SU-DHL-6 (cell line): ENCODE measurements around the gene SPRY2.
"Not testable (repeated sequence)": the region's sequence is repeated elsewhere in the genome, so short reads cannot be mapped to it uniquely, and the experiment has no call there.

Experiments
- H2AFZ ChIP-seq: fragments of 200-600 bp; sonication (generic); 2 replicates; pipeline ENCODE4 v1.6.1; 2014; ENCODE audit warnings: low read depth, mild to moderate bottlenecking, moderate library complexity, mixed read lengths, antibody characterized with exemption, low read length; ENCODE audit not compliant: severe bottlenecking
- H3F3A ChIP-seq: fragments of 200-600 bp; shearing (Covaris generic); 2 replicates; pipeline ENCODE4 v1.6.0; 2016; ENCODE audit warnings: antibody characterized with exemption, mild to moderate bottlenecking; ENCODE audit not compliant: insufficient read depth
- H3K27ac ChIP-seq: fragments of 200-600 bp; sonication (generic); 2 replicates; pipeline ENCODE4 v1.5.1; 2016; ENCODE audit warnings: low read depth, mild to moderate bottlenecking, low read length, moderate library complexity, mixed read lengths
- H3K27me3 ChIP-seq: fragments of 200-600 bp; sonication (generic), shearing (Covaris generic); 2 replicates; pipeline ENCODE4 v1.6.0; 2014; ENCODE audit warnings: mild to moderate bottlenecking, low read length
- H3K36me3 ChIP-seq: fragments of 200-600 bp; sonication (generic); 2 replicates; pipeline ENCODE4 v1.6.1; 2014; ENCODE audit warnings: mild to moderate bottlenecking, low read length, mixed read lengths
- H3K4me2 ChIP-seq: fragments of 300-600, 200-600 bp; shearing (Covaris generic), sonication (generic); 2 replicates; pipeline ENCODE4 v1.6.0; 2014; ENCODE audit warnings: low read length, low read depth, mild to moderate bottlenecking; ENCODE audit not compliant: poor library complexity, severe bottlenecking
- H3K4me3 ChIP-seq: fragments of 200-600 bp; sonication (generic); 2 replicates; pipeline ENCODE4 v1.5.1; 2014; ENCODE audit warnings: antibody characterized with exemption, low read length, mild to moderate bottlenecking, mixed read lengths; ENCODE audit not compliant: insufficient read depth, poor library complexity, severe bottlenecking
- H3K79me2 ChIP-seq: fragments of 200-600 bp; sonication (generic); 2 replicates; pipeline ENCODE4 v1.6.1; 2014; ENCODE audit warnings: mild to moderate bottlenecking, low read length, moderate library complexity; ENCODE audit not compliant: insufficient read depth
- H3K9ac ChIP-seq: fragments of 200-600 bp; sonication (generic); 2 replicates; pipeline ENCODE4 v1.7.0; 2014; ENCODE audit warnings: mild to moderate bottlenecking, low read length
- H3K9me2 ChIP-seq: fragments of 200-600 bp; sonication (generic); replicated peaks from 2 replicates; pipeline ENCODE4 v1.6.1; 2014; ENCODE audit warnings: low read length; ENCODE audit not compliant: insufficient read depth
- H3K9me3 ChIP-seq: fragments of 200-600 bp; sonication (generic); 2 replicates; pipeline ENCODE4 v1.6.1; 2014; ENCODE audit warnings: low read length, mixed read lengths; ENCODE audit not compliant: insufficient read depth
- H4K20me1 ChIP-seq: fragments of 200-600 bp; sonication (generic); 2 replicates; pipeline ENCODE4 v1.6.1; 2014; ENCODE audit warnings: low read depth, mild to moderate bottlenecking, antibody characterized with exemption, low read length, moderate library complexity, mixed read lengths
- CTCF ChIP-seq: fragments of 200-600 bp; sonication (generic); IDR thresholded peaks from one replicate; pipeline ENCODE4 v1.5.1; 2017; ENCODE audit warnings: antibody characterized with exemption, mild to moderate bottlenecking, low read length, moderate library complexity; ENCODE audit not compliant: insufficient read depth, poor library complexity, severe bottlenecking
- EZH2phosphoT487 ChIP-seq: fragments of 200-600 bp; sonication (generic), shearing (Covaris generic); conservative IDR thresholded peaks from 2 replicates; pipeline ENCODE4 v1.6.1; 2018; ENCODE audit warnings: mild to moderate bottlenecking, antibody characterized with exemption, low read length, moderate library complexity, mixed read lengths

The SPRY2 gene

DNA sequence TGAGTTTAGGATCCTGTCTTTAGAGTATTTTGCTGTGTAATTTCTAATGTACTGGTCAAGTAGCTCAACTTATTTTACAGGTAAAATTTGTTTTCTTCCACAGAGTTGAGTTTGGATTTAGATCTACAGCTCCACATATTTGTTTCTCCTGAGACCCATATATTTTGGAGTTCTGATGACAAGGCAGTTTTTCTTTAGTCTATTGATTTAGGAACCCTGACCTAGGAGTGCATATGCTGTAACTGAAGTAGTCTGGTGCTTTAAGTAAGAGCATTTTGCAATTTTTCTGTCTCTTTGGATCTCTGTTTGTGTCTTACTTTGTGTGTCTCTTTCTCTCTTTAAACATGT, 19.5 kb upstream of the SPRY2 start:
- Histone ChIP-seq H3K9me3 (no peaks in the 10 kb centered on the region), H3K4me3 (no peak overlapping the region), H3K27ac (no peak overlapping the region), H3K4me2 (no peak overlapping the region), H3F3A (no peaks in the 10 kb centered on the region), H2AFZ (no peak overlapping the region), H3K27me3 (no peaks in the 10 kb centered on the region), H3K79me2 (no peaks in the 10 kb centered on the region), H4K20me1 (no peaks in the 10 kb centered on the region), H3K36me3 (no peaks in the 10 kb centered on the region), H3K9me2 (no peaks in the 10 kb centered on the region), H3K9ac (no peak overlapping the region)
- TF ChIP-seq EZH2phosphoT487 (no peak), CTCF (no peak)

DNA sequence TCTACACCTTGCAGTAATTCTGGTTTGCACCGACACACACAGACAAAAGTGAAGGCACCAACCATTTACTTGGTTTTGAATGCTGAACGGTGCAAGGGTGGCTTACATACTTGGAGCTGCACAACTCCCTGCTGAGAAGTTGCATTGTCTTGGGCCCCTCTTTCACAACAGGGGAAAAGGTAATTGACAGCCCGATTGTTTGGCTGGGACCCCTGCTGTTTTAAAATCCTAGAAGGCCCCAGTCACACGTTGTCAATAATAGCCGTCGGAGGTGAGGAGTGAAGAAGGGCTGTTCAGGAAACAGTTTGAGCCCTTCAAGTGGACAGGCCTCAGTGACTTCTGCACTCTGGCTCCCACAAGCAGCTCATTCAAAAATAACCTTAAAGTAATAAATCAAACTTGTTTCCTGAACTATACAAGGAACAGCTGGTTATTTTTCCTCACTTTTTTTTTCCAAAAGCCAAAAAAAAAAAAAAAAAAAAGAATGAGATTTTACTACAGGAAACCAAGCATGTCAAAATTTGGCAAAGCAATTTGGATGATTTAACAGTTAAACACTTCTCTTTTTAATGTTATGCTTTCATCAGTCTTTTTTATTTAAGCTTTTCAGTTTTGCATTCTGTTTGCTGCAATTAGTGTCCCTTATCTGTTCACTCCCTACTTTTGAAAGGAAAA, 19.0 kb upstream of the SPRY2 start:
- H3K9ac ChIP-seq: no peak overlapping the region
- H3K4me3 ChIP-seq: no peak overlapping the region
- H3K27me3 ChIP-seq: no peaks in the 10 kb centered on the region
- H3K36me3 ChIP-seq: no peaks in the 10 kb centered on the region
- no peaks in the 10 kb centered on the region for H4K20me1 ChIP-seq
- H3K27ac ChIP-seq: no peak overlapping the region
- H2AFZ ChIP-seq: no peak overlapping the region
- TF ChIP-seq EZH2phosphoT487: no peak
- H3K9me3 ChIP-seq: no peaks in the 10 kb centered on the region
- H3K4me2 ChIP-seq: no peak overlapping the region
- no peaks in the 10 kb centered on the region for H3K9me2 ChIP-seq
- no peaks in the 10 kb centered on the region for H3K79me2 ChIP-seq
- no peaks in the 10 kb centered on the region for H3F3A ChIP-seq

- no peaks in the 10 kb centered on the region for H3K9me2 ChIP-seq
- no peak for TF ChIP-seq EZH2phosphoT487
- no peak for TF ChIP-seq CTCF
- H3K9ac ChIP-seq: no peak overlapping the region
- H3K9me3 ChIP-seq: no peaks in the 10 kb centered on the region
- H4K20me1 ChIP-seq: no peaks in the 10 kb centered on the region
- H3K27ac ChIP-seq: no peak overlapping the region
- no peak overlapping the region for H2AFZ ChIP-seq
- H3K79me2 ChIP-seq: no peaks in the 10 kb centered on the region
- no peak overlapping the region for H3K4me3 ChIP-seq
- no peak overlapping the region for H3K4me2 ChIP-seq
- H3K36me3 ChIP-seq: no peaks in the 10 kb centered on the region
- H3F3A ChIP-seq: no peaks in the 10 kb centered on the region
- H3K27me3 ChIP-seq: no peaks in the 10 kb centered on the region
These were observed 18.5 kb upstream of the SPRY2 start for GRCh38 chr13:80359414-80359777.

GRCh38 chr13:80355496-80356094, 14.7 kb upstream of the SPRY2 start:
- H3K9ac ChIP-seq, H3K79me2 ChIP-seq, H3K4me3 ChIP-seq, H3K36me3 ChIP-seq, H4K20me1 ChIP-seq, H3K9me2 ChIP-seq, H3F3A ChIP-seq, H3K4me2 ChIP-seq, H3K9me3 ChIP-seq, H3K27ac ChIP-seq, H3K27me3 ChIP-seq, H2AFZ ChIP-seq: not testable (repeated sequence)
